Activated CD8-positive, alpha-beta T cell treated with anti-CD3 and anti-CD28 coated beads for 36 hours (primary cell): ENCODE results near the gene CERS1. TPM values are rescaled to one million over a fixed set of nuclear protein-coding genes. Genes with fewer than 3 reads are reported as not detected.
A peak's percentile ranks its signal among the peaks of the same experiment; 100 is the strongest.

Experiments
- ATAC-seq: fragments of 200-7000 bp; cut with Tn5 transposase; one replicate; pipeline ENCODE4 v1.10.0; 2021; ENCODE audit warnings: mild to moderate bottlenecking, moderate library complexity
- CTCF ChIA-PET: fragments of 350-600 bp; sonication (Branson Sonifier 250); formaldehyde crosslinking; loops from one replicate; lab custom pipeline; 2021; ENCODE audit warnings: antibody characterized with exemption; lab: Charles Lee
- POLR2A ChIA-PET: fragments of 350-600 bp; sonication (Branson Sonifier 250); formaldehyde crosslinking; loops from one replicate; lab custom pipeline; 2021; ENCODE audit warnings: antibody characterized with exemption; lab: Charles Lee
- DNase-seq: peaks from one replicate; pipeline ENCODE4 v3.0.0-alpha.2; 2020
- H3K27ac Mint-ChIP-seq: one replicate; pipeline ENCODE4 v1.8.0; 2021; ENCODE audit warnings: mild to moderate bottlenecking, mixed read lengths
- H3K27me3 Mint-ChIP-seq: one replicate; pipeline ENCODE4 v1.8.0; 2021; ENCODE audit warnings: mixed read lengths
- H3K36me3 Mint-ChIP-seq: one replicate; pipeline ENCODE4 v1.8.0; 2021; ENCODE audit warnings: low read depth, mixed read lengths
- H3K4me1 Mint-ChIP-seq: one replicate; pipeline ENCODE4 v1.8.0; 2021; ENCODE audit warnings: low read depth, mixed read lengths
- H3K4me3 Mint-ChIP-seq: one replicate; pipeline ENCODE4 v1.8.0; 2021; ENCODE audit warnings: mild to moderate bottlenecking, moderate library complexity, mixed read lengths
- H3K9me3 Mint-ChIP-seq: one replicate; pipeline ENCODE4 v1.8.0; 2021; ENCODE audit warnings: mixed read lengths
- intact Hi-C: fragments of 100-400 bp; cut with micrococcal nuclease; formaldehyde crosslinking; loops from one replicate; pipeline ENCODE4 v1.10.0; 2022
- total RNA-seq, 2 experiments: library from RNA; stranded (reverse); gene quantifications; one replicate each; pipeline ENCODE4 v1.2.3, GENCODE V29; 2021
- TF ChIP-seq, protein P1 (sequence below): fragments of 200-600 bp; IDR thresholded peaks from one replicate; pipeline ENCODE4 v1.8.0; 2022; ENCODE audit warnings: antibody characterized with exemption, mild to moderate bottlenecking

Gene CERS1
- total RNA-seq, 2 experiments from 2014 or later = 0.18 to 0.36 TPM

DNA sequence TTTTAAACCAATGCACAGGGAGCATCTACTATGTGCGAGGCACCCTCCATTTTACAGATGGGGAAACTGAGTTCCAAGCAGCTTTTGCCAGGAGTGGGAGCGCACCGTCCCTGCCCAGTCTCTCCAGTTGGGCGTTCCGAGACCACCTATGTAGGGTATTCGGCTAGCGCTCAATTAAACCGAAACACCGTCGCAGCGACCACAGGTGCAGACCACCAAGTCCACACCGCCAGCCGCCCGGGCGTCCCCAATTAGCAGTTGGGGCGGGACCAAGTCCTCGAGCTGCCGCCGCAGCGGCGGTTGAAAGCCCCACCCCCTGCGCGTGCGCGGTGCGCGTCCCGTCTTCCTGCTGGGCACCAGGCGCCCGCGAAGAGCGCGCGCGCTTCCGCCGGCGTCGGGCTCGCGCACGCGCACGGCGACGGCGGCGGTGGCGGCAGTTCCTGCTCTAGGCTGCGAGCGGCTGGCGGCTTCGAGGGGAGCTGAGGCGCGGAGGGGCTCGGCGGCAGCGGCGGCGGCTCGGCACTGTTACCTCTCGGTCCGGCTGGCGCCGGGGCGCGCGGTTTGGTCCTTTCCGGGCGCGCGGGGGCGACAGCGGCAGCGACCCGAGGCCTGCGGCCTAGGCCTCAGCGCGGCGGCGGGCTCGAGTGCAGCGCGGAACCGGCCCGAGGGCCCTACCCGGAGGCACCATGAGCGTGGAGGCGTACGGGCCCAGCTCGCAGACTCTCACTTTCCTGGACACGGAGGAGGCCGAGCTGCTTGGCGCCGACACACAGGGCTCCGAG lies 64.2 kb downstream of the CERS1 start, which contains the start of gene UPF1:
UPF1 (plus strand) TSS at position 436 of the 782 bp plus-strand sequence; CDS start at position 687, 251 bp downstream.
- TF ChIP-seq, protein P1, sequence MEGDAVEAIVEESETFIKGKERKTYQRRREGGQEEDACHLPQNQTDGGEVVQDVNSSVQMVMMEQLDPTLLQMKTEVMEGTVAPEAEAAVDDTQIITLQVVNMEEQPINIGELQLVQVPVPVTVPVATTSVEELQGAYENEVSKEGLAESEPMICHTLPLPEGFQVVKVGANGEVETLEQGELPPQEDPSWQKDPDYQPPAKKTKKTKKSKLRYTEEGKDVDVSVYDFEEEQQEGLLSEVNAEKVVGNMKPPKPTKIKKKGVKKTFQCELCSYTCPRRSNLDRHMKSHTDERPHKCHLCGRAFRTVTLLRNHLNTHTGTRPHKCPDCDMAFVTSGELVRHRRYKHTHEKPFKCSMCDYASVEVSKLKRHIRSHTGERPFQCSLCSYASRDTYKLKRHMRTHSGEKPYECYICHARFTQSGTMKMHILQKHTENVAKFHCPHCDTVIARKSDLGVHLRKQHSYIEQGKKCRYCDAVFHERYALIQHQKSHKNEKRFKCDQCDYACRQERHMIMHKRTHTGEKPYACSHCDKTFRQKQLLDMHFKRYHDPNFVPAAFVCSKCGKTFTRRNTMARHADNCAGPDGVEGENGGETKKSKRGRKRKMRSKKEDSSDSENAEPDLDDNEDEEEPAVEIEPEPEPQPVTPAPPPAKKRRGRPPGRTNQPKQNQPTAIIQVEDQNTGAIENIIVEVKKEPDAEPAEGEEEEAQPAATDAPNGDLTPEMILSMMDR = no peak
- H3K9me3 Mint-ChIP-seq = no peaks in the 10 kb centered on the region

DNA sequence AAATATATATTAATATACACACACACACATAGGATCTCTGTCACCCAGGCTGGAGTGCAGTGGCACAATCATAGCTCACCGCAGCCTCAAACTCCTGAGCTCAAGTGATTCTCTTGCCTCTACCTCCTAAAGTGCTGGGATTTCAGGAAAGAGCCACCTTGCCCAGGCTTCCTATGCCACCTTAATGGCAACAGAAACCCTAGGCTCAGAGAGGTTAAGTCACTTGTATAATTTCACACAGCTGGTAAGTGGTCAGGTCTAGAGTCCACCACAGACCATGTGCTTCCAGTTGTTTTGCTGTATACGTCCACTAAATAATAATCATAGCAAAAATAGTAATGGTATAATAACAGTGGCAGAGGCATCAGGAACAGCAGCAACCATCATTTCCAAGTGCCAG lies 65.5 kb downstream of the CERS1 start:
- TF ChIP-seq, protein P1 = no peak
- Mint-ChIP-seq H3K4me1 (peaks cover 19% of the 10 kb centered on the region), H3K27me3 (no peaks in the 10 kb centered on the region), H3K9me3 (peaks cover 2% of the 10 kb centered on the region), H3K27ac (no peak overlapping the region), H3K4me3 (peak overlapping the region; percentile 29), H3K36me3 (peaks cover 27% of the 10 kb centered on the region)
- ChIA-PET CTCF (interaction anchor here (3.0 kb wide), 1 partner anchor 17 kb away, joined by 11 read pairs; no protein-coding TSS in a partner anchor), POLR2A (interaction anchor here (3.5 kb wide), 1 partner anchor 12 kb away, joined by 36 read pairs; no protein-coding TSS in a partner anchor)
- no peak for DNase-seq
- ATAC-seq = no peak
- intact Hi-C loops = loop anchor here (10.0 kb wide), 1 partner anchor 146 kb away; the partner anchor contains the start of gene CRTC1

More for the DNA sequence above, 64.2 kb downstream of the CERS1 start, which contains the start of gene UPF1:
- Mint-ChIP-seq H3K4me1 (peaks cover 30% of the 10 kb centered on the region), H3K27ac (peak within 1 kb of the TSS; percentile 91), H3K36me3 (peaks cover 38% of the 10 kb centered on the region), H3K4me3 (peak within 1 kb of the TSS; percentile 97), H3K27me3 (no peaks in the 10 kb centered on the region)
- peak; percentile 96 for DNase-seq
- intact Hi-C loops = loop anchor here (10.0 kb wide), 1 partner anchor 147 kb away; the partner anchor contains the start of gene CRTC1
- peak; percentile 86 for ATAC-seq
- ChIA-PET POLR2A (interaction anchor here (0.5 to 3.5 kb wide), 15 partner anchors 10 to 315 kb away, joined by 3 to 36 read pairs (median 3); partner anchors contain the start of genes KXD1, REX1BD and UBA52), CTCF (interaction anchor here (0.8 to 8.4 kb wide), 9 partner anchors 9 to 312 kb away, joined by 3 to 84 read pairs (median 3); partner anchors contain the start of gene REX1BD)

DNA sequence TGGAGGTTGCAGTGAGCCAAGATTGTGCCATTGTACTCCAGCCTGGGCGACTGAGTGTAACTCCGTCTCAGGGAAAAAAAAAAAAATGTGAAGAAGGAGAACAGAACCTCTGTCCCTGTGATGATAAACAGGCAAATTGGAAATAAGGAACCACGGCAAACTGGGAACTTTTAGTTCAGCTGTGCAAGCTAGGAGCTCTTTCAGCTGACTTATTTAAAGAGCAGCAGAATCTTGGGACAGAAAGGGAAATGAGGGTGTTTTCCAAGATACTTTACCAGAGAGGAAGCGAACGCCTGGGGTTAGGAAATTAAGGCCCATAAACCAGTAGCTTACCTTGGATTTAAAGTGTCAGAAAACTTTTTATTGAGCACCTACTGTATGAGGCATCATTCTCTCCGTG lies 67.2 kb downstream of the CERS1 start:
- POLR2A ChIA-PET = no interaction called here
- intact Hi-C loops = no loop called here
- peaks cover 13% of the 10 kb centered on the region for H3K36me3 Mint-ChIP-seq
- H3K27me3 Mint-ChIP-seq = no peaks in the 10 kb centered on the region
- no peak for ATAC-seq
- TF ChIP-seq, protein P1 = no peak
- no peak overlapping the region for H3K27ac Mint-ChIP-seq
- H3K4me3 Mint-ChIP-seq = no peak overlapping the region
- DNase-seq = no peak
- H3K4me1 Mint-ChIP-seq = peaks cover 3% of the 10 kb centered on the region
- peaks cover 2% of the 10 kb centered on the region for H3K9me3 Mint-ChIP-seq
- CTCF ChIA-PET = interaction anchor here (0.6 to 3.0 kb wide), 5 partner anchors 10 to 362 kb away, joined by 3 to 11 read pairs (median 4); no protein-coding TSS in a partner anchor

Other genes starting within 250 kb of the CERS1 start
- gene CRTC1, start 212.5 kb downstream of the CERS1 start, total RNA-seq = 1 to 10 TPM; 4.4 to 4.5 TPM
- not detected for gene COMP, start 104.9 kb downstream of the CERS1 start, total RNA-seq
- gene UPF1, start 64.2 kb downstream of the CERS1 start, total RNA-seq = 10 to 100 TPM; 75.9 to 87.6 TPM
- gene COPE, start 23.2 kb upstream of the CERS1 start, total RNA-seq = 100 to 1,000 TPM; 179 to 183 TPM
- 10 to 100 TPM; 61.0 to 61.6 TPM for gene DDX49, start 23.6 kb upstream of the CERS1 start, total RNA-seq
- under 1 TPM; 0.36 to 0.51 TPM for gene HOMER3, start 45.1 kb upstream of the CERS1 start, total RNA-seq
- 100 to 1,000 TPM; 104 to 112 TPM for gene SUGP2, start 137.4 kb upstream of the CERS1 start, total RNA-seq
- 10 to 100 TPM; 34.2 to 42.8 TPM for gene ARMC6, start 137.4 kb upstream of the CERS1 start, total RNA-seq
- 10 to 100 TPM; 10.9 to 11.1 TPM for gene SLC25A42, start 167.8 kb upstream of the CERS1 start, total RNA-seq
- 10 to 100 TPM; 24.4 to 26.2 TPM for gene TMEM161A, start 242.3 kb upstream of the CERS1 start, total RNA-seq